IPS-18c (cell line): ENCODE data around the gene SERINC5.
"Not testable (repeated sequence)": the region's sequence is repeated elsewhere in the genome, so short reads cannot be mapped to it uniquely, and the experiment has no call there.

Experiments used
- H3K4me3 ChIP-seq: 2 replicates; pipeline ENCODE4 v1.7.0; 2013; ENCODE audit warnings: low read depth, mild to moderate bottlenecking, low read length, moderate library complexity; ENCODE audit not compliant: insufficient read depth
- H3K9me3 ChIP-seq: one replicate; pipeline ENCODE4 v1.6.1; 2013; ENCODE audit warnings: mild to moderate bottlenecking, low read length, moderate library complexity; ENCODE audit not compliant: control insufficient read depth, insufficient read depth

Gene SERINC5

DNA sequence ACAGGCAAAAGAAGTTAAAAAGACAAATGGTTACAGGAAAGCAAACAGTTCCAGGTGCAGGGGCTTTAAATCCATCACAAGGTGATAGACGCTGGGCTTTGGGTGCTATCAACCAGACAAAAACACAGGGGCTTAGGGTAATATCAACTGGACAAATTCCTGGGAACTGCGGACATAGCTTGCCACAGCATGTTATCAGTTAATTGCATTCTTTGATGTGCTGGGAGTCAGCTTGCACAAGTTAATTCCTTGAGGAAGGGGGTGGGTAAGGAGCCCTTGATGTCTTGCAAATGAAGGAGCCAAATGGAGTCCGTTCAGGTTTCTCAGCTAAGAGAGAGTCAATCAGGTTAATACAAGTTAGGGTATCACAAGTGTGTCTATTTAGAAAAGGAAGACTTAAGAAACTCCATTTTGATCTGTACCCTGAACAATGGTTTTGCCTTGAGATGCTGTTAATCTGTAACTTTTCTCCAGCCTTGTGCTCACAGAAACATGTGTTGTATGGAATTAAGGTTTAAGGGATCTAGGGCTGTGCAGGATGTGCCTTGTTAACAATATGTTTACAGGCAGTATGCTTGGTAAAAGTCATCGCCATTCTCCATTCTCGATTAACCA is 144.4 kb downstream of the SERINC5 start:
- H3K9me3 ChIP-seq, H3K4me3 ChIP-seq: not testable (repeated sequence)

GRCh38 chr5:80109646-80110478 is 146.0 kb downstream of the SERINC5 start:
- Histone ChIP-seq H3K9me3 (no peaks in the 10 kb centered on the region), H3K4me3 (no peak overlapping the region)

- Histone ChIP-seq H3K4me3 (no peak overlapping the region), H3K9me3 (no peaks in the 10 kb centered on the region)
Observed at GRCh38 chr5:80106916-80107315, 148.9 kb downstream of the SERINC5 start.

DNA sequence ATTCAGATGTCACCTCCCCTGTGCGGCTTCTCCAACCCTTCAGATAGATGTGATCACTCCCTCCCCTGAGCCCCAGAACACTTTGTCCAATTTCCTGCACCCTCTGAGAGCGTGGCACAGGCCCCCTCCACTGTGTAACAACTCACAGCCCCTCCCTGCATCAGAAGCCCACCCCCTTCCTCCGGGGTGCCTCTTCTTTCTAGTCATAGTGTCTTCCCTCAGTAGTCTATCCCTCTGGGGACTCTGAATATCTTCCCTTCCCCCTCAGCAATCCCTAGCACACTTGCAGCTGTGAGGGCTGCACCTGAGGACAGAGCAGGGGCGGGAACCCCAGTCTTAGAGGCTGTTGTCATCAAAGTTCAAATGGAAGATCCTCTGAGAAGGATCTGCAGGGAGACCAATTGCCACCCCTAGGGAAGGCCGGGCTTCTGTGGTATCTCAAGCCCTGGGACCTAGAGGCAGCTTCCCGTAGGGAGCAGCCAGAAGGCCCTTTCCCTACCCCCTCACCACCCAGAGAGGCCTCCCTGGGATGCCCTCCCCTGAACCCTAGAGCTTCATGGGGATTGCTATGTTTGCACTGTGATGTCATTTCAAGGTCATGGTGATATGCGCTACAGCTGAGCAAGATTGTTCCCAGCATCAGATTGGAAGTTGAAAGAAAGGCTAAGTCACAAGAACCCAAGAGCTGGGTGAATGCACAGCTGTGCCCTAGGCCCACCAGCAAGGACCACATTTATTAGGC is 150.0 kb downstream of the SERINC5 start:
- H3K4me3 ChIP-seq, result no peak overlapping the region; the same call in 1 of the 2 replicates

GRCh38 chr5:80103371-80103770 is 152.5 kb downstream of the SERINC5 start:
- H3K4me3 ChIP-seq, result no peak overlapping the region
- no peaks in the 10 kb centered on the region for H3K9me3 ChIP-seq

More for the DNA sequence above, 150.0 kb downstream of the SERINC5 start:
- H3K9me3 ChIP-seq, result no peaks in the 10 kb centered on the region

GRCh38 chr5:80101993-80102392 is 153.9 kb downstream of the SERINC5 start:
- Histone ChIP-seq H3K9me3 (no peaks in the 10 kb centered on the region), H3K4me3 (no peak overlapping the region)

DNA sequence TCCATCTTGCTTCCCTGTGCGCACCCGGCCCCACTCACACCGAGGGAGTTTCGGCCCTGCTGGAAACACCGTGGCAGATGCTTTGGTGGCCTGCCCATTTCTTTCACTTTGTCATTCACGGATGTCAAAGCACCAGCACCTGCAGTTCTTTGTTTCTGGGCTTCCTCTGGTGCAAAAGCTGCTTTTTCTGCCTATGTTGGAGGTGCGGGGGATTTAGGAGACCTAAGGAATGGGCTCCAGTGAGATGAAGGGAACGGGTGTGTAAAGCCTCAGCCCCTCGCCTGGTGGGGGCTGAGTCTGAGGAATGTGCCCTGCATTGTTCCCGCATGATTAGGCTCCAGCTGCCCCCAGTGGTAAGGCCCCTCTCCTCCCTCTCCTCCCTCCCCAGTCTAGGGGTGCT is 158.4 kb downstream of the SERINC5 start:
- H3K4me3 ChIP-seq, result no peak overlapping the region
- H3K9me3 ChIP-seq, result no peaks in the 10 kb centered on the region

DNA sequence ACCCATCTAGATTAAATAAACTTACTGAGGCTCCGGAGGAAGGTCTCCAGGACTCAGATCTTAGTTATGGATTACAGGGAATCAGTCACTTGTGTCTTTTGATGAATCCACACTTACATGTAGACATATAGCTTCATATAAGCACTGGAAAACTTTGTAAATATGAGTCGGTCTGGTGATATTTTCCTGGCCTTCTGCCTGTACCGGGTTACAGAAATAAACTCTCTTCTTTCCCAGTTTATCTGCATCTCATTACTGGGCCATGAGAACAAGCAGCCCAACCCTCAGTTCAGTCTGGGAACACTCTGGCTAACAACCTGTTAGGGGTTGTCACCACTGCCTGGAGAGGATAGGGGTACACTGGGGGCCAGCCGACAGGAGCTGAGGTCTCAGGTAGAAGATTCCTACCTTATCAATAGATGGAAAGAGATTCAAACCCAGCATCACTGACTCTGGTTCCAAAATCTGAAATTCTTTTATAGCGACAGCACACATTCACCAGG is 161.6 kb downstream of the SERINC5 start:
- H3K9me3 ChIP-seq, result no peaks in the 10 kb centered on the region

GRCh38 chr5:80093796-80094195 is 162.1 kb downstream of the SERINC5 start:
- no peak overlapping the region for H3K4me3 ChIP-seq
- no peaks in the 10 kb centered on the region for H3K9me3 ChIP-seq

More for the DNA sequence above, 161.6 kb downstream of the SERINC5 start:
- no peak overlapping the region for H3K4me3 ChIP-seq

DNA sequence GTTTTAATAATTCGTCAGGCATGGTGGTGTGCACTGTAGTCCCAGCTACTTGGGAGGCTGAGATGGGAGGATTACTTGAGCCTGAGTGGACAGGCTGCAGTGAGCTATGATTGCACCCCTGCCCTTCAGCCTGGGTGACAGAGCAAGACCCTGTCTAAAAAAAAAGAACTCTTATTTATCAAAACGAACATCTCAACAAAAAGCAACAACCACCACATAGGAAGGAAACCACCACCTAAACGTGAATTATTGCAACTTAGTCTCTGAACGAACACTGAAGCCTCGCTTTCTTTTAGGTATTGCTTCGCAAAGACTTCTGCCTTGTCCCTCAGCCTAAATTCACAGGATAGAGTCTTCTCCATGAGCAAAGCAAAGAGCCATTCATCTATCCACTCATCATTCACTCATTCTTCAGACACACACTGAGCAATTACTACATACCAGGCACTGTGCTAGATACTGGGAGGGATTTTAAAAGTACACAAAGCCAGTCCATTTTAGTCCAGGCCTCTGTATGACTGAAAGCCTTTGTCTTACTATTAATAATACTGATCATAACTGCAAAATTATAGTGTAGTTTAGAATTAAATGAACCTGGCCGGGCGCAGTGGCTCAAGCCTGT is 163.3 kb downstream of the SERINC5 start:
- H3K4me3 ChIP-seq, result no peak overlapping the region
- H3K9me3 ChIP-seq, result no peaks in the 10 kb centered on the region

DNA sequence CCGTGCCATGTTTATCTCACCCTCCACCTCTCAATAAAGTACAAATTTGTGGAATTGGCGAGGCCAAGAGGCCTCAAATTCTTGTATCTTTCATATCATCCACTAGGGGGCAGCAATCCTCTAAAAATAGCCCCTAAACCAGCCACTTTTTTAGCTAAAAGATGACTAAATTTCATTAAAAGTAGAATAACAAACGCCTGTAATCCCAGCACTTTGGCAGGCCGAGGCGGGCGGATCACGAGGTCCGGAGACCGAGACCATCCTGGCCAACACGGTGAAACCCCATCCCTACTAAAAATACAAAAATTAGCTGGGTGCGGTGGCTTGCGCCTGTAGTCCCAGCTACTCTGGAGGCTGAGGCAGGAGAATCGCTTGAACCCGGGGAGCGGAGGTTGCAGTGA is 164.1 kb downstream of the SERINC5 start:
- H3K4me3 ChIP-seq, H3K9me3 ChIP-seq: not testable (repeated sequence)

DNA sequence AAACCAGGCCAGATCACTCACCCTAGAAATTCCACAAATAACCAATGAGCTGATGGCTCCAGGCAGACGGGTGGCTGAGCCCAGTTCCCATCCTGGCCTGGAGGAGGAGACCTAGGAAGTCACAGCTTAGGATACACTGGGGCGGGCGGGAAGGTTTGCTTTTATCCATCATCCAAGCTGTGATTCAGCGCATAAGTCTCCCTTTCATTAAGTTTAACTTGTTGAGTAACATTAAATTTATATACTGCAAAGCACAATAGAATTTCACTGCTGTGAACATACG is 165.0 kb downstream of the SERINC5 start:
- no peaks in the 10 kb centered on the region for H3K9me3 ChIP-seq
- H3K4me3 ChIP-seq, result no peak overlapping the region

GRCh38 chr5:80083101-80083890 is 172.6 kb downstream of the SERINC5 start:
- Histone ChIP-seq H3K4me3 (no peak overlapping the region), H3K9me3 (no peaks in the 10 kb centered on the region)

DNA sequence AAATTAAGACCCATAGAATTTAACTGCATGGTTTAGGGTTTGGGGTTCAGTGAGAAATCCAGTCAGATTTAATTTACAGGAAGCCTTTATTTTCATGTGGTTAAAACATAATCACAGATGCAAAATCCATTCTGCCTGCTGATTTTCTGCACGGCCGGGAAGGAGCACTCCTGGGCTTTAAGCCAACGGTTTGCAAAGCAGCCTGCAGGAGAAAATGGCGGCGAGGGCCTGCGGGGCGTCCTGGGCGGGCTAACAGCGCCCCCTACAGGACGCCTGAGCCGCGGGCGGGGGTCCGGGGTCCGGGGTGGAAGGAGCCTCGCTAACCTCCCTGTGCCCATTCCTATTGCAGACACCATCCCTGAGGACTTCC is 173.1 kb downstream of the SERINC5 start:
- no peaks in the 10 kb centered on the region for H3K9me3 ChIP-seq
- no peak overlapping the region for H3K4me3 ChIP-seq

GRCh38 chr5:80082281-80082680 is 173.6 kb downstream of the SERINC5 start:
- no peaks in the 10 kb centered on the region for H3K9me3 ChIP-seq
- no peak overlapping the region for H3K4me3 ChIP-seq

GRCh38 chr5:80078921-80079320 is 176.9 kb downstream of the SERINC5 start:
- no peaks in the 10 kb centered on the region for H3K9me3 ChIP-seq
- H3K4me3 ChIP-seq, result no peak overlapping the region
